HepG2 (cell line): ENCODE data around the gene FRMD8. TPM values are rescaled to one million over a fixed set of nuclear protein-coding genes. Genes with fewer than 3 reads are reported as not detected.
A peak's percentile ranks its signal among the peaks of the same experiment; 100 is the strongest.

Source experiments
- AHR ChIP-seq: IDR thresholded peaks from 2 replicates; pipeline ENCODE4 v1.6.1; 2018; ENCODE audit warnings: missing genetic modification reagents, missing compliant biosample characterization
- GPN1 ChIP-seq: sonication (generic); formaldehyde crosslinking; IDR thresholded peaks from 2 replicates; pipeline ENCODE4 v1.5.1; 2020; ENCODE audit warnings: missing genetic modification reagents, borderline replicate concordance
- HBP1 ChIP-seq: IDR thresholded peaks from 2 replicates; pipeline ENCODE4 v1.6.1; 2016; ENCODE audit warnings: low read depth, control low read depth
- MLLT10 ChIP-seq: sonication (generic); formaldehyde crosslinking; IDR thresholded peaks from 2 replicates; pipeline ENCODE4 v1.4.0; 2020; ENCODE audit warnings: missing genetic modification reagents
- REPIN1 ChIP-seq: sonication (generic); formaldehyde crosslinking; IDR thresholded peaks from 2 replicates; pipeline ENCODE4 v1.8.0; 2022; ENCODE audit warnings: missing genetic modification reagents, low read depth, mild to moderate bottlenecking, borderline replicate concordance
- RXRA ChIP-seq: sonication (generic); formaldehyde crosslinking; IDR thresholded peaks from 2 replicates; pipeline ENCODE4 v1.5.1; 2020; ENCODE audit warnings: missing genetic modification reagents
- SAFB2 ChIP-seq: sonication (generic); formaldehyde crosslinking; IDR thresholded peaks from 2 replicates; pipeline ENCODE4 v1.5.1; 2020; ENCODE audit warnings: missing genetic modification reagents, low read depth, mild to moderate bottlenecking, borderline replicate concordance
- ZNF207 ChIP-seq: fragments of 450-650 bp; IDR thresholded peaks from 2 replicates; pipeline ENCODE4 v1.6.1; 2016; ENCODE audit warnings: antibody characterized with exemption, borderline replicate concordance
- ZNF276 ChIP-seq: sonication (generic); formaldehyde crosslinking; IDR thresholded peaks from 2 replicates; pipeline ENCODE4 v1.4.0; 2020; ENCODE audit warnings: mild to moderate bottlenecking, low read depth, missing genetic modification reagents
- ZNF292 ChIP-seq: sonication (generic); formaldehyde crosslinking; IDR thresholded peaks from 2 replicates; pipeline ENCODE4 v1.8.1; 2022; ENCODE audit warnings: mild to moderate bottlenecking, low read depth, missing genetic modification reagents, borderline replicate concordance
- ZNF543 ChIP-seq: sonication (generic); formaldehyde crosslinking; IDR thresholded peaks from 2 replicates; pipeline ENCODE4 v1.4.0; 2020; ENCODE audit warnings: mild to moderate bottlenecking, missing genetic modification reagents
- ZNF556 ChIP-seq: sonication (generic); formaldehyde crosslinking; IDR thresholded peaks from 2 replicates; pipeline ENCODE4 v1.4.0; 2020; ENCODE audit warnings: mild to moderate bottlenecking, missing genetic modification reagents, borderline replicate concordance
- ZNF747 ChIP-seq: sonication (generic); formaldehyde crosslinking; IDR thresholded peaks from 2 replicates; pipeline ENCODE4 v1.8.1; 2023; ENCODE audit warnings: missing genetic modification reagents, mild to moderate bottlenecking, borderline replicate concordance
- polyA plus RNA-seq, 8 experiments: library from polyadenylated mRNA; depleted of rRNA in 3 of 8; stranded (reverse) in 7 of 8; unstranded in 1 of 8; fragments of >200 nt; fragmentation: Illumina TruSeq in 4 of 8; extraction: Trizol in 4 of 8; gene quantifications; 2 replicates each; pipeline versions ENCODE4 v1.2.1 to v1.2.3, GENCODE V29; 2011 to 2016; ENCODE audit warnings: low read depth in 4 of 8, missing spikeins in 1 of 8, mixed read lengths in 1 of 8; ENCODE audit not compliant: insufficient read depth in 1 of 8
- total RNA-seq, 5 experiments: library from RNA; depleted of rRNA; stranded (reverse); fragments of >200 nt; fragmentation: Illumina TruSeq; extraction: Trizol; gene quantifications; 2 replicates each; pipeline ENCODE4 v1.2.3, GENCODE V29; 2016; ENCODE audit warnings: low read depth in 1 of 5
- TF ChIP-seq, protein P1 (sequence below), 2 experiments: sonication (generic) in 1 of 2; formaldehyde crosslinking in 1 of 2; IDR thresholded peaks; 2 replicates each; pipeline versions ENCODE4 v1.4.0 to v1.6.1; 2018 to 2020; ENCODE audit warnings: missing genetic modification reagents in 2 of 2, borderline replicate concordance in 1 of 2, low read depth in 1 of 2, mild to moderate bottlenecking in 1 of 2, missing biosample characterization in 1 of 2
- TF ChIP-seq, protein P2 (sequence below): sonication (generic); formaldehyde crosslinking; IDR thresholded peaks from 2 replicates; pipeline ENCODE4 v1.4.0; 2020; ENCODE audit warnings: missing genetic modification reagents

Gene FRMD8
- total and polyA plus RNA-seq, 2 of the 13 experiments (the other 11 are each of a cell fraction or from before 2014, with no cell fraction given), result 5.8 to 20.6 TPM

DNA sequence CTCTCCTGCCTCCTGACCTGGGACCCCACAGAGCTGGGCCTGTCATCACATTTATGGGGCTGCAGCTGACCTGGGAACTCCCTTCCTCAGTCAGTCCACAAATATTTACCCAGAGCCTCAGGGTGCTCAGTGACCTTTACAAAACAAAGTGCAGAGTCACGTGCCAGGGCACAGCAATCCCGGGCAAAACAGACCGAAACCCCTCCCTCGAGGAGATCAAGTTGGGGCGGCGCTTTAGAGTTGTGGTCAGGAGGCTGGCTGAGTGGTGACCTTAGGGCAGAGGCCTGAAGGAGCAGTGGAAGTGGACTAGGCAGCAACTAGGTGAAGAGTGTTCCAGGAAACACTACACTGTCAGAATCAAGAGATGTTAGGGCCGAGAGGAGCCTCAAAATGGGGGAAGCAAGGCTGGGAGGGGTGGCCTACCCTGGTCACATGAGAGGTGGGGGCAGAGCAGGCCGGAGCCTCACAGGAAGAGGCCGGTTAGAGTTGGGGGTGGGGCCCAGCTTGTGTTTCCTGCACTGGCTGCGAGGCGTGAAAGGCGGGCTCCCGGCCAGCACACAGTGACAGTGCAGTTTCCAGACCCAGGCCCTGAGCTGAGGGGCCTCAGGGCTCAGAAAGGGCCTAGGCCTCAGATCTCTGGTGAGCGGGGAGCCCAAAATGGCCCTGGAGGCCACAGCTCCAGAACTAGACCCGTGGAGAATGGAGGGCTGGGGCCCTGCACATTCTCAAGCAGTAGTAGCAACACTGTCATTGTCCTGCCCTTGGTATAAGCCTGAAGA is 32.4 kb downstream of the FRMD8 start (continued):
- TF ChIP-seq ZNF543, result no peak; the same call in 1 of the 2 replicates
- TF ChIP-seq GPN1 (CRISPR knock-in tag), result no peak
- peak; percentile 80; the same call in 1 of the 2 replicates for TF ChIP-seq REPIN1 (CRISPR knock-in tag)
- 0 out of 2 replicates have a peak, but pooled peaks have one; percentile 32 for TF ChIP-seq AHR (CRISPR knock-in tag)
- TF ChIP-seq MLLT10 (CRISPR knock-in tag), result peak; percentile 75; the same call in 1 of the 2 replicates
- TF ChIP-seq ZNF207, result no peak
- no peak; the same call in 1 of the 2 replicates for TF ChIP-seq ZNF276 (CRISPR knock-in tag)
- TF ChIP-seq ZNF747 (CRISPR knock-in tag), result peak; percentile 55; the same call in 1 of the 2 replicates
- peak; percentile 97 for TF ChIP-seq RXRA (CRISPR knock-in tag)
- peak; percentile 46; the same call in 1 of the 2 replicates for TF ChIP-seq SAFB2 (CRISPR knock-in tag)
- peak; percentile 61; the same call in 1 of the 2 replicates for TF ChIP-seq ZNF292 (CRISPR knock-in tag)
- TF ChIP-seq, protein P1, sequence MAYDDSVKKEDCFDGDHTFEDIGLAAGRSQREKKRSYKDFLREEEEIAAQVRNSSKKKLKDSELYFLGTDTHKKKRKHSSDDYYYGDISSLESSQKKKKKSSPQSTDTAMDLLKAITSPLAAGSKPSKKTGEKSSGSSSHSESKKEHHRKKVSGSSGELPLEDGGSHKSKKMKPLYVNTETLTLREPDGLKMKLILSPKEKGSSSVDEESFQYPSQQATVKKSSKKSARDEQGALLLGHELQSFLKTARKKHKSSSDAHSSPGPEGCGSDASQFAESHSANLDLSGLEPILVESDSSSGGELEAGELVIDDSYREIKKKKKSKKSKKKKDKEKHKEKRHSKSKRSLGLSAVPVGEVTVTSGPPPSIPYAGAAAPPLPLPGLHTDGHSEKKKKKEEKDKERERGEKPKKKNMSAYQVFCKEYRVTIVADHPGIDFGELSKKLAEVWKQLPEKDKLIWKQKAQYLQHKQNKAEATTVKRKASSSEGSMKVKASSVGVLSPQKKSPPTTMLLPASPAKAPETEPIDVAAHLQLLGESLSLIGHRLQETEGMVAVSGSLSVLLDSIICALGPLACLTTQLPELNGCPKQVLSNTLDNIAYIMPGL (CRISPR knock-in tag; IDR thresholded peaks at IDR 0.05; ENCODE audit: borderline replicate concordance in 1 of 2, low read depth in 1 of 2), result peak in 1 of 2 experiments; percentile 53; a peak in 1 of 4 replicates
- peak; percentile 29 for TF ChIP-seq ZNF556 (CRISPR knock-in tag)
- TF ChIP-seq, protein P2, sequence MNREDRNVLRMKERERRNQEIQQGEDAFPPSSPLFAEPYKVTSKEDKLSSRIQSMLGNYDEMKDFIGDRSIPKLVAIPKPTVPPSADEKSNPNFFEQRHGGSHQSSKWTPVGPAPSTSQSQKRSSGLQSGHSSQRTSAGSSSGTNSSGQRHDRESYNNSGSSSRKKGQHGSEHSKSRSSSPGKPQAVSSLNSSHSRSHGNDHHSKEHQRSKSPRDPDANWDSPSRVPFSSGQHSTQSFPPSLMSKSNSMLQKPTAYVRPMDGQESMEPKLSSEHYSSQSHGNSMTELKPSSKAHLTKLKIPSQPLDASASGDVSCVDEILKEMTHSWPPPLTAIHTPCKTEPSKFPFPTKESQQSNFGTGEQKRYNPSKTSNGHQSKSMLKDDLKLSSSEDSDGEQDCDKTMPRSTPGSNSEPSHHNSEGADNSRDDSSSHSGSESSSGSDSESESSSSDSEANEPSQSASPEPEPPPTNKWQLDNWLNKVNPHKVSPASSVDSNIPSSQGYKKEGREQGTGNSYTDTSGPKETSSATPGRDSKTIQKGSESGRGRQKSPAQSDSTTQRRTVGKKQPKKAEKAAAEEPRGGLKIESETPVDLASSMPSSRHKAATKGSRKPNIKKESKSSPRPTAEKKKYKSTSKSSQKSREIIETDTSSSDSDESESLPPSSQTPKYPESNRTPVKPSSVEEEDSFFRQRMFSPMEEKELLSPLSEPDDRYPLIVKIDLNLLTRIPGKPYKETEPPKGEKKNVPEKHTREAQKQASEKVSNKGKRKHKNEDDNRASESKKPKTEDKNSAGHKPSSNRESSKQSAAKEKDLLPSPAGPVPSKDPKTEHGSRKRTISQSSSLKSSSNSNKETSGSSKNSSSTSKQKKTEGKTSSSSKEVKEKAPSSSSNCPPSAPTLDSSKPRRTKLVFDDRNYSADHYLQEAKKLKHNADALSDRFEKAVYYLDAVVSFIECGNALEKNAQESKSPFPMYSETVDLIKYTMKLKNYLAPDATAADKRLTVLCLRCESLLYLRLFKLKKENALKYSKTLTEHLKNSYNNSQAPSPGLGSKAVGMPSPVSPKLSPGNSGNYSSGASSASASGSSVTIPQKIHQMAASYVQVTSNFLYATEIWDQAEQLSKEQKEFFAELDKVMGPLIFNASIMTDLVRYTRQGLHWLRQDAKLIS (CRISPR knock-in tag), result peak; percentile 98
- TF ChIP-seq HBP1 (CRISPR knock-in tag), result peak; percentile 4; the same call in 1 of the 2 replicates
